GM18508 (cell line): ENCODE results near the gene RACK1.

Experiments
- ATAC-seq: cut with Tn5 transposase; IDR thresholded peaks from one replicate; pipeline ENCODE4 v1.9.1; 2021; ENCODE audit warnings: moderate number of reproducible peaks; ENCODE audit not compliant: insufficient read depth, unreplicated experiment

The RACK1 gene

GRCh38 chr5:181199881-181200638 lies 43.6 kb downstream of the RACK1 start:
- ATAC-seq, result no peak

GRCh38 chr5:181198905-181199519 lies 44.7 kb downstream of the RACK1 start:
- peak; percentile 48 for ATAC-seq

DNA sequence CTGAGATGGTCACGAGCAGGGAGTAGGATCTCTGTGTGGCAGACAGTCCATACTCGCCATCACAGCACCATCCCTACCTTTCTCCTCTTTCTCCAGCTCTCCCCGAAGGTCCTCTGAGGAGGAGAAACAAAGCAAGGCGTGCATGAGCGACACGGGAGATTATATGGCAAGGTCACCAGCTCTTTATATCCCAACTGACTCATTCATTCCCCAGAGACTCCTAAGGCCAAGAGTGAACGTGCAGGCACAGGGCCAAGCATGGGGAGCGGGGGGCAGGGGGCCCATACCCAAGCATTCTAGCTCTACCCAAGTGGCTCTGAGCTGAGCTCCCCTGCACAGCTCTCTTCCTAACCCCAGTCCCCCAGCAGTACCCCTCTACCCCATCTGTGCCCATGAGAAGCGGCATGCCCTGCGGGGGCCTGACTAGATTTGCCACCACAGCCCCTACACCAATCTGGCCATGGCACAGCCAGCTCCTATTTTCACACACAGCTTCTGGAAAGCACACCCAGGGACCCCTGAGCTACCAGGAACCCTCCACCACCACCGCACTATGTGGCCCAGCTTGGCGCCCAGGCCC lies 45.5 kb downstream of the RACK1 start:
- ATAC-seq, result no peak

DNA sequence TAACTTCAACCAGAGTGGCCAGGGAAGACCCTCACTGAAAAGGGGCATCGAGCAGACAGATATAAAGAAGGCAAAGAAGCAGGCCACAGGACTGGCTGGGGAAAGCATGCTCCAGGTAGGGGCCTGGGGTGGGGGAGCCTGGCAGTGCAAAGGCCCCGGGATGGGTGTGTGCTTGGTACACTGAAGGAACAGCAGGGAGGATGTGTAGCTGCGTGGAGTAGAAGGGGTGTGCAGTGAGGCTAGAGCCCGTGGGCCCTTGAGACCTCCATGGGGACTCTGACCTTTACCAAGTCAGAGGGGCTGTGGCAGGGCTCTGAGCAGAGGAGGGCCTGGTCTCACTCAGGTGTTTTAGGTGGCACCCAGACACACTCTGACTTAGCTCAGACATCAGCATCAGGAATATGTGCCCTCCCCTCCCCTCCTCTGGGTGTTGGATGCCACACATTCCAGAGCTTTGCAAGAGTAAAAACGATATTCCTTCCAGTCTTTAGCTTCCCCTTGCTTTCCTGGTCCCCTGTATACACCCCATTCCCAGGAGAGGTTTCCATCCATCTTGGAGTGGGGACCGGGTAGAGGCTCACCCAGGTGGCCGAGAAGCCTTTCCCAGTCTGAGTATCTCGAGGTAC lies 46.3 kb downstream of the RACK1 start:
- ATAC-seq, result no peak

- no peak for ATAC-seq
Observed at GRCh38 chr5:181195249-181195761, 48.4 kb downstream of the RACK1 start.

GRCh38 chr5:181194489-181195248 lies 49.0 kb downstream of the RACK1 start:
- ATAC-seq, result no peak

GRCh38 chr5:181193656-181194055 lies 50.0 kb downstream of the RACK1 start:
- no peak for ATAC-seq

DNA sequence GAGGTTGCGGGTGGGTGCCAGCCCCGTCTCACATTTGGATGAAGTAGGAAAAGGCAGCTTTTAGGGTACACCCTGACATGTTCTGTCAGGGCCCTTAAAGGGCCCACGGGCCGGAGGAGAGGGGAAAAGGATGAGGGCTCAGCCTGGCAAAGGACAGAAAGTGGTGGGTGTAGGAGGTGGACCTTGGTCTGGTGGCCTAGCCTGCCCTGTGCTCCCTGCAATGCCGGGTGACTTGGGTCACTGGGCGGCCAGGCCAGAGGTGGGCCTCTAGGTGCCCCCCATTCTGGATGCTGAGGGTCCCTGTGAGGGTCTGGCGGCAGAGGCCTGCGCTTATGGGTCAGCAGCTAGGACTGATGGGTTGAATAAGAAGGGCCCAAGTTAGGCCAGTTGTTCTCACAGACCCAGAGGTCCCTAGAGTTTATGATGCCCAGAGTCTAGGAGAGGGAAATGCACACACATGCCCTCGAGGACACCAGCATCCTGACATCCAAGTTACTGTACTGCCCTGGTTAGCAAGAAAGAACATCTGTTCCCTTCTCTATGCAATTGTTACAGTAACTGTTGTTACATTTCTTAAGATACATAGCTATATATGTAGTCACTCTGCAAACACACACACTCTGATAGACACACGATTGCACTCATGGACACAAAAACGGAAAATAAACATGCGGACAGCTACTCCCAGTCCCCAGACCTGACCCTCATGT lies 51.2 kb downstream of the RACK1 start:
- ATAC-seq, result no peak

DNA sequence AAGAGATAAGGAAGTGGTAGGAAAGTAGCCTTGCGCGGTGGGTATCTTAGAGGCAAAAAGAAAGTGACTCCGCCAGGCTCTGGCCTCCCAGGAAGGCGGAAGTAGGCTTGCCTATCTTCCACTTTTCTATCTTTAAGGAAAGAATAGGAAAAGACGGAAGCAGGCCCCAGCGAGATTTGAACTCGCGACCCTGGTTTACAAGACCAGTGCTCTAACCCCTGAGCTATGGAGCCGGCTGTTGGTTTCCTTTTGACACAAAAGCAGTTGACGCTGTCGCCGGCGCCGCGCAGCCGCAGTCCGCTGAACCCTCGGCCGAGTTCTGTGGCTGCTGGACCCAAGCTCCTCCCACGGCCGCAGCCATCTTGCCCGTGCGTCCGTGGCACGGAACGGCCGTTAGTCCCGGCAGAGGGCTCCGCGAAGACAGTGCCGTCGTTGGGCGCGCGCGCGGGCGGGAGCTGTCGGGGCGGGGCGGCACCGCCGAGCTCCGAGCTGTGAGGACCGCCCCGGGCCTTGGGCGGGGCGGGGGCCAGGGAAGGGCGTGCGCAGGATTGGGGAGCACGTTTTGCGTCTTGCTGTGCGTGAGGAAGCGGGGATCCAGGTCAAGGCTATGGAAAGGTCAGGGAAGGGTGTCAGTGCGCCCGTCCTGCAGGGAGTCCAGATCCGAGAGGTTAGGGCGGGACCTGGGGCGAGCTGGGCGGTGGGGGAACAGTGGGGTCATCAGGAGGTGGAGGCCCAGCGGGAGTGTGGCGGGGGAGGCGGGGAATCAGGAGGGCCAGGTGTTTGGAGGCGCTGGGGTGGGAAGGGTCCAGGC lies 52.0 kb downstream of the RACK1 start:
- ATAC-seq, result peak; percentile 36

DNA sequence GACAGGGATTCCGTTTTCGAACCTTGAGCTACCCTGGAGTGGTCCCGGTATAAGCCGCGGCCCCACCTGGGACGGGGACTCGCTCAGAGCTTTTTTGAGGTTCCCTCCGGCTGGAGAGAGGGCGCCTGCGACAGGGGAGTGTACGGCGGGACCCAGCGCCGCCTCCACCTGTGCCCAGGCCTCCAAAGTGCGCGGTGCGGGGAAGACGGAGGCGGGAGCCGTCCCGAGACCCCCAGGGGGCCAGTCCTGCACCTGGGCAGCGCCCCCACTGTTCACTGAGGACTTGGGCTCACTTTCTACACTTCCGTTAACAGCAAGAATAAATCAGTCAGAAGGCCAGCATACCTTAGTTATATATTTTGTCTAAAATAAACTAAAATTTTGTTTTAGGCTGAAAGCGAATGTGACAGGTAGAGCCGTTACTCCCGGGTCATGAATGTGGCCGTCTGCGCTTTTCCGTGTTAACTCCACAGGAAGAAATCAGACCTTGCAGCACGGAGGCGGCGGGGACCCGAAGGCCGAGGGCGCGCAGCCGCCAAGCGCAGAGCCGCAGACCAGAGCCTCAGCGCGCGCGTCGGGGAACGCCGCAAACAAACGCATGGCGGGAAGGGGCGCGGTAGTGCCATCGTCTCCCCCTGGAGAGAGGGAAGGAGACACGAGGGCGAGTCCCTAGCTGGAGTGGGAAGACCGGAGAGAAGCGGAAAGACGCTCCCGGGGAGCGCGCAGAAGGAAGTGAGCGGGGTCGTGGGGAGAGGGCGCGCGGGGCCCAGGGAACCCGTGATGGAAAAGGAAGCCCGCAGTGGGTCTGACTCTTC lies 52.8 kb downstream of the RACK1 start:
- ATAC-seq, result no peak

- no peak for ATAC-seq
Observed at GRCh38 chr5:181189962-181190710, 53.6 kb downstream of the RACK1 start.

DNA sequence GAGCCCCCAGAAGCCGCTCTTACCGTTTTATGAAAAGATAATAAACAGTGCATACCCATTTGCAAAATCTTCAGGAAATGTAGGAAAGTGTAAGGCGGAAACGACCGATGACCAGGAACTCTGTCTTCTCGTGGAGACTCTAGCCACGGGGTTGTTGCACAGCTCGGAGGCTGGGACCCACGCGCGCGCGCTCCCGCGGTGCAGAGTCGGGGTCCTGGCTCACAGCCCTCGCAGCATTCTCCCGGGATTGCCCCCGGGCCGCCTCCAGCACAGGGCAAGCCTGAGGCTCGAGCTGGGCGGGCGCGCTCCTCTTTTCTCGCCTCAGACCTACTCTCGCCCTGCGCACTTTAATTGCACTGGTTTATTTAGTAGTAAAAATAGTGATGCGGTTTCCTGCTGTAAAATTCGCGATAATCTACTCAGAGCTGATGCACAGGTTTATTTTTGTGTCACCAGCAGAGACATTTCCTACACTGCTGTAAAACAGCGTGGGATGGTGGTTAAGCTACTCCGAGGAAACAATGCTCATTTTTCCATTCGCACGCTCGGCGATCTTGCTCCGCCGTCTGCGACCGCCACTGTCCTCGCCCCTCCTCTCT lies 54.2 kb downstream of the RACK1 start:
- no peak for ATAC-seq

DNA sequence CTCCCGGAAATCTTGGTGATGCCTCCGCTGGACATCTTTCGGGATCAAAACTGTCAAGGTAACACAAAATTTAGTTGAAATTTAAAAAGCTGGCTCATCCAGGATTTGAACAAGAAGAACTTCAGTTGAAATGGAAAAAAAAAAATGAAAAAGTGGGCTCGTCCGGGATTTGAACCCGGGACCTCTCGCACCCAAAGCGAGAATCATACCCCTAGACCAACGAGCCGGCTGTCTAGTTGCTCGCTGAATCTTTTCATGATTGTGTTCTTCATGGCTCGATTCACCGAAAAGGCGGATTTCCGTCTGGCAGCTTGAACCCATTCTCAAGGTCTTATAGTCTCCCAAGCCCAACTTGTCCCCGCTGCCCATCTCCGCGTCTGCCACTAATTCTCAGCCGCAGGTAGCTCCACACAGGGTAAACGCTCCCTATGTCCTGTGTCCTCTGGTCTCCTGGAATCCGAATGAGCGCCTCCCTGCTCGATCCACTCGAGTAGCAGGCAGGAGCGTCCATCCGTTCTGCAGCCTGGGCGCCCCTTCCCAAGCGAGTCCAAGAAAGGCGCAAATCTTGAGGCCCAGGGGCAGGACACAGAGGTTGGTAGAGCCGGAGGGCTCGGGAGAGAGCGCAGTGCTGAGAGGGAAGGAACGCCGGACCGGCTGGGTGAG lies 54.9 kb downstream of the RACK1 start:
- ATAC-seq, result no peak

GRCh38 chr5:181187500-181188213 lies 56.0 kb downstream of the RACK1 start:
- no peak for ATAC-seq

- no peak for ATAC-seq
Observed at GRCh38 chr5:181186986-181187499, 56.7 kb downstream of the RACK1 start.
